Lower lobe of right lung (tissue), 2 donors: ENCODE measurements around the gene DUS2. TPM values are rescaled to one million over a fixed set of nuclear protein-coding genes. Genes with fewer than 3 reads are reported as not detected.

Source experiments
- ATAC-seq, 2 donors: fragments of 200-7000 bp; cut with Tn5 transposase; one replicate each; pipeline ENCODE4 v1.9.1; 2020 to 2022; ENCODE audit warnings: mild to moderate bottlenecking in 2 of 2, moderate library complexity in 2 of 2
- DNase-seq: peaks from one replicate; pipeline ENCODE4 v3.0.0-alpha.2; 2020
- H3K27ac ChIP-seq: fragments of 200-600 bp; one replicate; pipeline ENCODE4 v1.8.0; 2022
- H3K27me3 ChIP-seq: fragments of 200-600 bp; one replicate; pipeline ENCODE4 v1.8.0; 2022; ENCODE audit warnings: low read depth
- H3K36me3 ChIP-seq: fragments of 200-600 bp; one replicate; pipeline ENCODE4 v1.8.0; 2022; ENCODE audit warnings: mild to moderate bottlenecking
- H3K4me1 ChIP-seq: fragments of 200-600 bp; one replicate; pipeline ENCODE4 v1.8.0; 2022
- H3K4me3 ChIP-seq: fragments of 200-600 bp; one replicate; pipeline ENCODE4 v1.8.0; 2022; ENCODE audit warnings: mild to moderate bottlenecking
- H3K9me3 ChIP-seq: fragments of 200-600 bp; one replicate; pipeline ENCODE4 v1.8.0; 2022
- intact Hi-C: fragments of 100-400 bp; cut with DNase I; formaldehyde crosslinking; loops from one replicate; pipeline ENCODE4 v1.11.0; 2022
- total RNA-seq: library from RNA; stranded (reverse); fragmentation: NEBNext Ultra II Directional; extraction: Animal tissue kit (Norgen Biotek cat#: 25700); gene quantifications from one replicate; pipeline ENCODE4 v1.2.1, GENCODE V29; 2021
- TF ChIP-seq, protein P1 (sequence below): fragments of 200-600 bp; IDR thresholded peaks from one replicate; pipeline ENCODE4 v1.8.0; 2022; ENCODE audit warnings: antibody characterized with exemption, mild to moderate bottlenecking
- donor health status: DM: no; HTN: yes; CAD: no; lungs with severe emphysema.

Gene DUS2
- total RNA-seq, 1 donor from 2014 or later = 15.1 TPM

DNA sequence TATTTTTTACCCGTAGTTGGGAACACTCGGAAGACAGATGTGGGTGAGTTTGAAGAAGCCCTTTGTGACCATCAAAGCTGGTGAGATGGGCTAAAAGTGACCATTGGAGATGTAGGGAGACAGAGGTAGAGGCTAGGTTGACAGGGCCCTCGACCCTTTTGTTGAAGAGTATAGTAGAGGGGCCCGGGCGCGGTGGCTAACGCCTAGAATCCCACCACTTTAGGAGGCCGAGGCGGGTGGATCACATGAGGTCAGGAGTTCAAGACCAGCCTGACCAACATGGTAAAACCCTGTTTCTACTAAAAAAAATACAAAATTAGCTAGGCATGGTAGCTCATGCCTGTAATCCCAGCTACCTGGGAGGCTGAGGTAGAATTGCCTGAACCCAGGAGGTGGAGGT, 45.8 kb downstream of the DUS2 start:
- Histone ChIP-seq H3K36me3 (peaks cover 38% of the 10 kb centered on the region), H3K9me3 (no peaks in the 10 kb centered on the region), H3K27ac (peak overlapping the region; percentile 59), H3K4me3 (no peak overlapping the region), H3K4me1 (peaks cover 75% of the 10 kb centered on the region), H3K27me3 (no peaks in the 10 kb centered on the region)
- TF ChIP-seq, protein P1, sequence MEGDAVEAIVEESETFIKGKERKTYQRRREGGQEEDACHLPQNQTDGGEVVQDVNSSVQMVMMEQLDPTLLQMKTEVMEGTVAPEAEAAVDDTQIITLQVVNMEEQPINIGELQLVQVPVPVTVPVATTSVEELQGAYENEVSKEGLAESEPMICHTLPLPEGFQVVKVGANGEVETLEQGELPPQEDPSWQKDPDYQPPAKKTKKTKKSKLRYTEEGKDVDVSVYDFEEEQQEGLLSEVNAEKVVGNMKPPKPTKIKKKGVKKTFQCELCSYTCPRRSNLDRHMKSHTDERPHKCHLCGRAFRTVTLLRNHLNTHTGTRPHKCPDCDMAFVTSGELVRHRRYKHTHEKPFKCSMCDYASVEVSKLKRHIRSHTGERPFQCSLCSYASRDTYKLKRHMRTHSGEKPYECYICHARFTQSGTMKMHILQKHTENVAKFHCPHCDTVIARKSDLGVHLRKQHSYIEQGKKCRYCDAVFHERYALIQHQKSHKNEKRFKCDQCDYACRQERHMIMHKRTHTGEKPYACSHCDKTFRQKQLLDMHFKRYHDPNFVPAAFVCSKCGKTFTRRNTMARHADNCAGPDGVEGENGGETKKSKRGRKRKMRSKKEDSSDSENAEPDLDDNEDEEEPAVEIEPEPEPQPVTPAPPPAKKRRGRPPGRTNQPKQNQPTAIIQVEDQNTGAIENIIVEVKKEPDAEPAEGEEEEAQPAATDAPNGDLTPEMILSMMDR = no peak
- no peak for DNase-seq
- intact Hi-C loops = no loop called here
- no peak for ATAC-seq

DNA sequence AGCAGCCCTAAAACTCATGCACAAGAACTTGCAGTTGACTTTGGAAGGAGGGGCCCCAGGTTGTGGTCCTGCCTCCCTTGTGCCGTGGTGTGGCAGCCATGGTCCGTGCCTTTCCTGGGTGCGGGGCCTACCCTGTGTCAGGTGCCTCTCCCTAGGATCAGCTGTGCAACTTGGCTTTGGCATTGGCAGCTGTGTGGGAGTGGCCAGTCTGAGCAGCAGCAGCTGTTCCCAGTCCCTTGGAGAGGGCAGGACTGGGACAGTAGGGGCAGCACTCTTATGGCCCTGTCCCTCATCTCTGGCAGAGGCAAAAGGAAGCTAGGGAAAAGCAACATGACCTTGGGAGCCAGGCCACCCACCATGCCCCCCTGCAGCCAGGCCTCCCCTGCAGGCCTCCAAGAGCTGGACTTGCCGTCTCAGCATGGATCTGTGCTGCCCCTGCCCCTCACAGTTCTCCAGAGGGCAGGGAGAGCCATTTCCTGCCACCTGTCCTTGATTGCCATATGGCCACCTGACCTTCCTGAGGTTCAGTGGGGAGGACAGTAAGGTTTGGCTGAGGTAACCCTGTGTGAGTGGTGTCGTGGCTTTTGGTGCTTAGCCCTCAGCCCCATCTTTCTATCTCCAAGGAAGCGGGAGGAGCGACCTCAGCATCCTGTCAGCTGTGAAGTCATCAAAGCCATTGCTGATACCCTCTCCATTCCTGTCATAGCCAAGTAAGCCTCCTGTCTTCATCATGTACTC, 46.6 kb downstream of the DUS2 start:
- ATAC-seq = peak; percentile 5 to 24
- intact Hi-C loops = no loop called here
- Histone ChIP-seq H3K9me3 (no peaks in the 10 kb centered on the region), H3K27me3 (no peaks in the 10 kb centered on the region), H3K27ac (peak overlapping the region; percentile 59), H3K4me3 (no peak overlapping the region), H3K4me1 (peaks cover 67% of the 10 kb centered on the region), H3K36me3 (peaks cover 45% of the 10 kb centered on the region)
- TF ChIP-seq, protein P1 = no peak
- DNase-seq = peak; percentile 63

DNA sequence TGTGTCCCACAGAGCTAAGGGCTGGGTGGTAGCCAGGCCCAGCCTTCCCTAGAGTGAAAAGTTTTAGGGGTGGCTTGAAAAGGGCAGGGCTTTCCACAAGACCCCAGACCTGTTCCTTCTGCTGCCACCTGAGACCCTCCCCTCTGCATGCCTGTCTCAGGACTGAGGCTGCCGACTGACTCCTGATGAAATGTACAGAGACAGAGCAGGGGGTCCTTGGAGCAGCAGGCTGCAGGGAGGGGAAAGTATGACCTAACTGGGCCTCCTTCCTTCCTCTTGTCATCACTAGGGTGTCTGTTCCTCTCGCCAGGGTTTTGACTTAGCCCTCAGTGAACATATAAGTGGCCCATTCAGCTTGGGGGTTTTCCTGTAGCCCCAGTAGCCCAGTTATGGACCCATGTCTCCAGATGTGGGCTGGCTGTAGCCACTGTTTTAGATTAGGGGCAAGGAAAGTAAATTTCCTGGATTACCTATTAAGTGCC, 47.2 kb downstream of the DUS2 start:
- no peaks in the 10 kb centered on the region for H3K9me3 ChIP-seq
- no peak overlapping the region for H3K4me3 ChIP-seq
- H3K27me3 ChIP-seq = no peaks in the 10 kb centered on the region
- intact Hi-C loops = no loop called here
- no peak for ATAC-seq
- H3K4me1 ChIP-seq = peaks cover 61% of the 10 kb centered on the region
- TF ChIP-seq, protein P1 = no peak
- peaks cover 51% of the 10 kb centered on the region for H3K36me3 ChIP-seq
- no peak for DNase-seq
- peak overlapping the region; percentile 59 for H3K27ac ChIP-seq

DNA sequence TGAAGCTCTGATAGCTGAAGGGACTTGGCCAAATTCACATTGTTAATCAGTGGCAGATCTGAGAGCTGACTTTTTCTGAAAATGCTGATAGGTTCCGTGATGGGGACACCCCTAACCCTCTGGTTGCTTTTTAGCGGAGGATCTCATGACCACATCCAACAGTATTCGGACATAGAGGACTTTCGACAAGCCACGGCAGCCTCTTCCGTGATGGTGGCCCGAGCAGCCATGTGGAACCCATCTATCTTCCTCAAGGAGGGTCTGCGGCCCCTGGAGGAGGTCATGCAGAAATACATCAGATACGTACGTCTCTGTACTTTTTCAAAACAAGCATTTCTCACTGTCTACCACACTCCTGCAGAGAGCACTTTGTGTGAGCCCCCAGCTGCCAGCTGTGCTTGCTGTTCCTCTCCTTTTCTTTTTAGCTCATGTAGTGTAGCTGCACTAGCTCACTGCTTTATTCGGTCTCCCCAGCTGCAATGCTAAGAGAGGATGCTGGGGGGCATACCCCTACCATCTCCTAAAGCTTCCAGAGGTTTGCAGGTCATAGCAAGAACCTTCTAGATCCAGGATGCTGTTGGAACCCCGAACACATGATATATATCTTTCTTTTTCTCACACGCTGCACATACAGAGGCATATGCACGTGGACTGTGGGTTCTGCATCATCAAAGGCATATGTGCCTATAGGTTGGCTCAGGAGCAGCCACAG, 47.9 kb downstream of the DUS2 start:
- intact Hi-C loops = no loop called here
- H3K27me3 ChIP-seq = no peaks in the 10 kb centered on the region
- DNase-seq (no peak), ATAC-seq (no peak)
- H3K4me1 ChIP-seq = peaks cover 55% of the 10 kb centered on the region
- H3K27ac ChIP-seq = no peak overlapping the region
- H3K4me3 ChIP-seq = no peak overlapping the region
- peaks cover 56% of the 10 kb centered on the region for H3K36me3 ChIP-seq
- TF ChIP-seq, protein P1 = no peak
- no peaks in the 10 kb centered on the region for H3K9me3 ChIP-seq

DNA sequence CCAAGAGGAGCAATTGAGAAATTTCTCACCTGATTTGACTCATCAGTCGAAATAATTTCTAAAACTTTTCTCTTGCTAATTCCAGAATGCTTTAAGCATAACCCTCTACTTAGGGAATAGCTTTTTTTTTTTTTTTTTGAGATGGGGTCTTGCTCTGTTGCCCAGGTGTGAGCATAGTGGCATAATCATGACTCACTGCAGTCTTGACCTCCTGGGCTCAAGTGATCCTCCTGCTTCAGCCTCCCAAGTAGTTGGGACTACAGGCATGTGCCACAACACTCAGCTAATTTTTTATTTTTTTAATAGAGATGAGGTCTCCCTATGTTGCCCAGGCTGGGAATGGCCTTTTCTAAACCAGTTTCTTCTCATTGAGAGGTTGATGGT, 48.4 kb downstream of the DUS2 start:
- Histone ChIP-seq H3K27me3 (no peaks in the 10 kb centered on the region), H3K36me3 (peaks cover 56% of the 10 kb centered on the region), H3K4me1 (peaks cover 49% of the 10 kb centered on the region), H3K9me3 (no peaks in the 10 kb centered on the region), H3K4me3 (no peak overlapping the region), H3K27ac (no peak overlapping the region)
- no peak for ATAC-seq
- TF ChIP-seq, protein P1 = no peak
- intact Hi-C loops = no loop called here
- no peak for DNase-seq
